Heart left ventricle (tissue), 16 donors: Measurements from ENCODE around the gene ZBTB7B. TPM values are rescaled to one million over a fixed set of nuclear protein-coding genes. Genes with fewer than 3 reads are reported as not detected.

Experiments
- ATAC-seq, 4 donors: fragments of 200-7000 bp; cut with Tn5 transposase; one replicate each; pipeline ENCODE4 v1.9.1; 2020 to 2022; ENCODE audit warnings: moderate library complexity in 4 of 4, mild to moderate bottlenecking in 3 of 4, moderate number of reproducible peaks in 1 of 4
- DNase-seq, 5 donors: peaks; one replicate each; pipeline ENCODE4 v3.0.0-alpha.2; 2020
- H3K27ac ChIP-seq, 12 donors: fragments of 200-600 bp; sonication (generic) in 4 of 12; one replicate each; pipeline versions ENCODE4 v1.5.0 to v1.8.0; 2016 to 2022; ENCODE audit warnings: mild to moderate bottlenecking in 2 of 12
- H3K27me3 ChIP-seq, 9 donors: fragments of 200-600 bp; sonication (generic) in 2 of 9; one replicate each; pipeline versions ENCODE4 v1.5.1 to v1.8.0; 2016 to 2022; ENCODE audit warnings: mild to moderate bottlenecking in 3 of 9
- H3K36me3 ChIP-seq, 9 donors: fragments of 200-600 bp; sonication (generic) in 2 of 9; one replicate each; pipeline versions ENCODE4 v1.5.0 to v1.8.0; 2018 to 2022; ENCODE audit warnings: mild to moderate bottlenecking in 2 of 9
- H3K4me1 ChIP-seq, 12 donors: fragments of 200-600 bp; sonication (generic) in 4 of 12; one replicate each; pipeline versions ENCODE4 v1.5.0 to v1.8.0; 2016 to 2022; ENCODE audit warnings: mild to moderate bottlenecking in 3 of 12
- H3K4me3 ChIP-seq, 12 donors: fragments of 200-600 bp; sonication (generic) in 4 of 12; one replicate each; pipeline versions ENCODE4 v1.5.0 to v1.8.0; 2017 to 2022; ENCODE audit warnings: mild to moderate bottlenecking in 9 of 12, moderate library complexity in 4 of 12
- H3K9me3 ChIP-seq, 12 donors: fragments of 200-600 bp; sonication (generic) in 4 of 12; one replicate each; pipeline versions ENCODE4 v1.5.0 to v1.8.0; 2016 to 2022; ENCODE audit warnings: mild to moderate bottlenecking in 1 of 12
- POLR2A ChIP-seq, 2 donors: fragments of 450-650 bp; IDR thresholded peaks; one replicate each; pipeline ENCODE4 v1.6.1; 2017; ENCODE audit warnings: antibody characterized with exemption in 2 of 2, mild to moderate bottlenecking in 2 of 2, moderate library complexity in 2 of 2
- WGBS, 4 donors: extraction: QIAGEN DNeasy Blood & Tissue Kit in 2 of 4; methylation state at CpG; one replicate each; pipeline versions ENCODE4 v1.1.5 to v1.1.7; 2013 to 2018; 5-methylcytosine and 5-hydroxymethylcytosine counted together
- intact Hi-C, 10 donors: fragments of 100-400 bp; cut with DNase I; formaldehyde crosslinking; loops; one replicate each; pipeline versions ENCODE4 v1.11.1 to v1.14.2; 2022
- polyA plus RNA-seq, 2 donors: library from polyadenylated mRNA; stranded (reverse); fragments of 200-250 nt; gene quantifications; one replicate each; pipeline ENCODE4 v1.2.3, GENCODE V29; 2013
- total RNA-seq, 9 donors: library from RNA; depleted of rRNA in 2 of 9; stranded (reverse); fragments of >200 nt in 2 of 9; fragmentation: NEBNext Ultra II Directional in 3 of 9; extraction: Animal tissue kit (Norgen Biotek cat#: 25700) in 3 of 9; gene quantifications; one replicate each; pipeline versions ENCODE4 v1.1.0 to v1.2.4, GENCODE V29; 2016 to 2023
- TF ChIP-seq, protein P1 (sequence below), 12 donors: fragments of 200-600 bp; sonication (generic) in 4 of 12; IDR thresholded peaks; one replicate each; pipeline versions ENCODE4 v1.5.0 to v1.8.0; 2018 to 2022; ENCODE audit warnings: antibody characterized with exemption in 12 of 12, mild to moderate bottlenecking in 5 of 12
- donor health status: ischemic (EF 13 %, LVEDD 7.1; RV severe dilation, severe dysfunction).
- donor health status: healthy with polysubstance abuse.
- donor health status: DM: no; HTN: yes; CAD: no.
- donor health status: DM: no; HTN: no; CAD: no.
- donor health status: ischemic (EF 25% LVEDD 6.9; RV normal size, moderate dysfunction).
- donor health status: ischemic (EF 25% LVEDD 5.7; RV mildly dilated, moderate dysfunction).
- donor health status: healthy.
- donor health status: DM: yes; HTN: yes; CAD: no.
- donor health status: ischemic (EF 35%, LVEDD 5.7; RV mildly dilated, moderate dysfunction).
- donor health status: nonischemic (EF 11% LVEDD 7.7; RV severe dilation, severe dysfunction).
- donor health status: DM: yes; HTN: yes; CAD: no.
- donor health status: PGD.
- donor health status: ischemic (EF 29% LVEDD 5.4; RV normal size, mild dysfunction).
- donor health status: nonischemic (EF 23%, LVEDD 6.1; RV moderate dilation, normal function).

Gene ZBTB7B
- total and polyA plus RNA-seq, 11 donors = 29.5 to 103 (median 46.6) TPM

GRCh38 chr1:154972517-154973343 lies 29.9 kb upstream of the ZBTB7B start:
- peak in 3 of 5 donors; percentile 66 to 81 (median 69) for DNase-seq
- intact Hi-C loops = loop anchor here in 3 of 10 donors (5.0 kb wide), 3 partner anchors 35 to 80 kb away; partner anchors contain the start of genes ADAM15 (in 1 of the 3) and PMVK (in 1 of the 3)
- WGBS, 4 donors = 12 to 22% (median 19%) methylated on average over 18 of the region's 18 CpGs
- H3K27me3 ChIP-seq = no peaks in the 10 kb centered on the region
- ATAC-seq = no peak
- peak overlapping the region; percentile 92 to 99 (median 99) for H3K27ac ChIP-seq
- peaks cover 0 to 20% (median 7%) of the 10 kb centered on the region in 9 donors for H3K36me3 ChIP-seq
- peaks cover 22 to 72% (median 55%) of the 10 kb centered on the region in 12 donors for H3K4me1 ChIP-seq
- H3K9me3 ChIP-seq = no peaks in the 10 kb centered on the region
- TF ChIP-seq, protein P1, sequence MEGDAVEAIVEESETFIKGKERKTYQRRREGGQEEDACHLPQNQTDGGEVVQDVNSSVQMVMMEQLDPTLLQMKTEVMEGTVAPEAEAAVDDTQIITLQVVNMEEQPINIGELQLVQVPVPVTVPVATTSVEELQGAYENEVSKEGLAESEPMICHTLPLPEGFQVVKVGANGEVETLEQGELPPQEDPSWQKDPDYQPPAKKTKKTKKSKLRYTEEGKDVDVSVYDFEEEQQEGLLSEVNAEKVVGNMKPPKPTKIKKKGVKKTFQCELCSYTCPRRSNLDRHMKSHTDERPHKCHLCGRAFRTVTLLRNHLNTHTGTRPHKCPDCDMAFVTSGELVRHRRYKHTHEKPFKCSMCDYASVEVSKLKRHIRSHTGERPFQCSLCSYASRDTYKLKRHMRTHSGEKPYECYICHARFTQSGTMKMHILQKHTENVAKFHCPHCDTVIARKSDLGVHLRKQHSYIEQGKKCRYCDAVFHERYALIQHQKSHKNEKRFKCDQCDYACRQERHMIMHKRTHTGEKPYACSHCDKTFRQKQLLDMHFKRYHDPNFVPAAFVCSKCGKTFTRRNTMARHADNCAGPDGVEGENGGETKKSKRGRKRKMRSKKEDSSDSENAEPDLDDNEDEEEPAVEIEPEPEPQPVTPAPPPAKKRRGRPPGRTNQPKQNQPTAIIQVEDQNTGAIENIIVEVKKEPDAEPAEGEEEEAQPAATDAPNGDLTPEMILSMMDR (IDR thresholded peaks at IDR 0.05) = no peak
- peak in 1 of 2 donors; percentile 40 for TF ChIP-seq POLR2A (IDR thresholded peaks at IDR 0.05)
- peak overlapping the region; percentile 51 to 84 (median 74) for H3K4me3 ChIP-seq

- Histone ChIP-seq H3K4me1 (peaks cover 22 to 66% (median 51%) of the 10 kb centered on the region in 12 donors), H3K27me3 (no peaks in the 10 kb centered on the region), H3K36me3 (peaks cover 0 to 16% (median 5%) of the 10 kb centered on the region in 9 donors), H3K9me3 (no peaks in the 10 kb centered on the region), H3K4me3 (peak overlapping the region; percentile 51 to 84 (median 74)), H3K27ac (peak overlapping the region; percentile 92 to 99 (median 99))
- intact Hi-C loops = loop anchor here in 4 of 10 donors (1.0 to 5.0 kb wide), 6 partner anchors 10 to 79 kb away; partner anchors contain the start of genes ZBTB7B (in 2 of the 4), ADAM15 (in 1 of the 4), FLAD1 (in 1 of the 4) and PMVK (in 1 of the 4)
- WGBS, 4 donors = 3 to 7% (median 4%) methylated on average over 37 of the region's 37 CpGs
- peak; percentile 95 to 97 (median 96) for DNase-seq
- TF ChIP-seq, protein P1 (IDR thresholded peaks at IDR 0.05) = peak in 6 of 12 donors; percentile 11 to 51 (median 28)
- TF ChIP-seq POLR2A (IDR thresholded peaks at IDR 0.05) = peak in 1 of 2 donors; percentile 52
- ATAC-seq = peak; percentile 34 to 58 (median 49)
These were observed 29.1 kb upstream of the ZBTB7B start for GRCh38 chr1:154973344-154974101.

GRCh38 chr1:154974102-154974807 lies 28.3 kb upstream of the ZBTB7B start, which contains the start of gene CKS1B:
Gene CKS1B (plus strand): TSS chr1:154974681. CDS start chr1:154974746, 65 bp downstream.
- 0 to 1% (median 0%) methylated on average over 46 to 47 of the region's 47 CpGs for WGBS, 4 donors
- Histone ChIP-seq H3K27ac (peak within 1 kb of the TSS; percentile 92 to 99 (median 99)), H3K9me3 (no peaks in the 10 kb centered on the region), H3K36me3 (peaks cover 0 to 13% (median 5%) of the 10 kb centered on the region in 9 donors), H3K4me3 (peak within 1 kb of the TSS; percentile 51 to 84 (median 74)), H3K4me1 (peaks cover 22 to 61% (median 50%) of the 10 kb centered on the region in 12 donors), H3K27me3 (no peaks in the 10 kb centered on the region)
- DNase-seq (peak; percentile 95 to 99 (median 98)), ATAC-seq (peak; percentile 86 to 93 (median 88))
- intact Hi-C loops = loop anchor here in 4 of 10 donors (1.0 to 5.0 kb wide), 6 partner anchors 9 to 78 kb away; partner anchors contain the start of genes ZBTB7B (in 2 of the 4), ADAM15 (in 1 of the 4), FLAD1 (in 1 of the 4) and PMVK (in 1 of the 4)
- TF ChIP-seq, protein P1 (IDR thresholded peaks at IDR 0.05) = no peak
- peak in 1 of 2 donors; percentile 51 for TF ChIP-seq POLR2A (IDR thresholded peaks at IDR 0.05)
